GM23338 (cell line): Measurements from ENCODE around the gene C1orf216. TPM values are rescaled to one million over a fixed set of nuclear protein-coding genes. Genes with fewer than 3 reads are reported as not detected.

Source experiments
- ATAC-seq: fragments of 200-7000 bp; cut with Tn5 transposase; 3 replicates; pipeline ENCODE4 v1.9.1; 2020
- DNase-seq: peaks from one replicate; pipeline ENCODE4 v3.0.0-alpha.2; 2015; ENCODE audit warnings: low spot score
- H2AFZ ChIP-seq: fragments of 200-600 bp; sonication (generic); 2 replicates; pipeline ENCODE4 v1.8.0; 2016; ENCODE audit warnings: antibody characterized with exemption, mild to moderate bottlenecking, moderate library complexity
- H3F3A ChIP-seq: fragments of 200-600 bp; sonication (generic); replicated peaks from 2 replicates; pipeline ENCODE4 v1.8.0; 2017; ENCODE audit warnings: antibody characterized with exemption, mixed run types, low read depth
- H3K27ac ChIP-seq: fragments of 200-600 bp; sonication (generic); 2 replicates; pipeline ENCODE4 v1.6.1; 2016; ENCODE audit warnings: low read depth
- H3K27me3 ChIP-seq: fragments of 200-600 bp; sonication (generic); 2 replicates; pipeline ENCODE4 v1.8.0; 2016; ENCODE audit warnings: mild to moderate bottlenecking, mixed run types, moderate library complexity; ENCODE audit not compliant: insufficient read depth
- H3K36me3 ChIP-seq: fragments of 200-600 bp; sonication (generic); 2 replicates; pipeline ENCODE4 v1.8.0; 2016; ENCODE audit warnings: mild to moderate bottlenecking; ENCODE audit not compliant: insufficient read depth
- H3K4me1 ChIP-seq: fragments of 200-600 bp; sonication (generic); 2 replicates; pipeline ENCODE4 v1.8.0; 2016; ENCODE audit warnings: mild to moderate bottlenecking, moderate library complexity; ENCODE audit not compliant: insufficient read depth
- H3K4me2 ChIP-seq: fragments of 200-600 bp; sonication (generic); 2 replicates; pipeline ENCODE4 v1.7.1; 2017; ENCODE audit warnings: mixed run types
- H3K4me3 ChIP-seq: fragments of 200-600 bp; sonication (generic); 2 replicates; pipeline ENCODE4 v1.6.1; 2016; ENCODE audit warnings: mixed run types
- H3K79me2 ChIP-seq: fragments of 200-600 bp; sonication (generic); replicated peaks from 2 replicates; pipeline ENCODE4 v1.8.0; 2017; ENCODE audit warnings: mild to moderate bottlenecking; ENCODE audit not compliant: insufficient read depth
- H3K9me2 ChIP-seq: fragments of 200-600 bp; sonication (generic); 2 replicates; pipeline ENCODE4 v1.8.0; 2017; ENCODE audit not compliant: insufficient read depth
- H4K20me1 ChIP-seq: fragments of 200-600 bp; sonication (generic); replicated peaks from 2 replicates; pipeline ENCODE4 v1.8.0; 2017; ENCODE audit warnings: mild to moderate bottlenecking; ENCODE audit not compliant: insufficient read depth
- H3K27ac Mint-ChIP-seq: 2 replicates; pipeline ENCODE4 v1.8.0; 2020; ENCODE audit warnings: inconsistent platforms, mild to moderate bottlenecking, moderate library complexity, mixed read lengths
- H3K27me3 Mint-ChIP-seq: 3 replicates; pipeline ENCODE4 v1.8.0; 2022; ENCODE audit warnings: low read depth, mild to moderate bottlenecking, moderate library complexity, mixed read lengths, inconsistent platforms; ENCODE audit not compliant: insufficient read depth, poor library complexity
- H3K36me3 Mint-ChIP-seq: 3 replicates; pipeline ENCODE4 v1.8.0; 2021; ENCODE audit warnings: low read depth, mild to moderate bottlenecking, inconsistent platforms, moderate library complexity, mixed read lengths
- H3K4me1 Mint-ChIP-seq: 3 replicates; pipeline ENCODE4 v1.8.0; 2020; ENCODE audit warnings: mild to moderate bottlenecking, inconsistent platforms, mixed read lengths
- H3K4me3 Mint-ChIP-seq: 3 replicates; pipeline ENCODE4 v1.8.0; 2021; ENCODE audit warnings: moderate library complexity, mild to moderate bottlenecking, inconsistent platforms, mixed read lengths
- H3K9me3 Mint-ChIP-seq: 3 replicates; pipeline ENCODE4 v1.8.0; 2020; ENCODE audit warnings: moderate library complexity, mild to moderate bottlenecking, inconsistent platforms, mixed read lengths
- CREB1 ChIP-seq: fragments of 250-450 bp; sonication (Bioruptor Pico); IDR thresholded peaks from 2 replicates; pipeline ENCODE4 v1.5.0; 2020; ENCODE audit warnings: low read depth, mild to moderate bottlenecking, moderate library complexity
- EZH2phosphoT487 ChIP-seq: fragments of 200-600 bp; sonication (generic); IDR thresholded peaks from one replicate; pipeline ENCODE4 v1.8.1; 2018; ENCODE audit warnings: antibody characterized with exemption; ENCODE audit not compliant: unreplicated experiment
- NANOG ChIP-seq: IDR thresholded peaks from 2 replicates; pipeline ENCODE4 v1.6.1; 2016; ENCODE audit warnings: antibody characterized with exemption, borderline replicate concordance
- POLR2AphosphoS5 ChIP-seq: IDR thresholded peaks from 2 replicates; pipeline ENCODE4 v1.6.1; 2016; ENCODE audit warnings: antibody characterized with exemption, low read depth
- polyA plus RNA-seq: library from polyadenylated mRNA; unstranded; fragments of >200 nt; fragmentation: Nextera tagmentation; extraction: Ambion mirVana; gene quantifications from 2 replicates; pipeline ENCODE4 v1.2.1, GENCODE V29; 2016
- total RNA-seq: library from RNA; depleted of rRNA; stranded (reverse); fragments of >200 nt; shearing (Covaris generic); gene quantifications from 2 replicates; pipeline ENCODE4 v1.2.3, GENCODE V29; 2014
- TF ChIP-seq, protein P1 (sequence below), 2 experiments: fragments of 200-600 bp in 1 of 2; sonication (generic) in 1 of 2; conservative IDR thresholded peaks; 2 replicates each; pipeline versions ENCODE4 v1.5.1 to v1.6.1; 2016 to 2017; ENCODE audit warnings: antibody characterized with exemption in 2 of 2, low read depth in 2 of 2, mild to moderate bottlenecking in 2 of 2, moderate library complexity in 1 of 2
- TF ChIP-seq, protein P2 (sequence below): IDR thresholded peaks from 2 replicates; pipeline ENCODE4 v1.6.1; 2016; ENCODE audit warnings: antibody characterized with exemption
- TF ChIP-seq, protein P3 (sequence below): fragments of 250-450 bp; sonication (Bioruptor Pico); IDR thresholded peaks from 2 replicates; pipeline ENCODE4 v1.5.0; 2020; ENCODE audit warnings: mild to moderate bottlenecking, moderate library complexity

The C1orf216 gene
- total and polyA plus RNA-seq, 2 experiments from 2014 or later, result 4.7 to 21.5 TPM

DNA sequence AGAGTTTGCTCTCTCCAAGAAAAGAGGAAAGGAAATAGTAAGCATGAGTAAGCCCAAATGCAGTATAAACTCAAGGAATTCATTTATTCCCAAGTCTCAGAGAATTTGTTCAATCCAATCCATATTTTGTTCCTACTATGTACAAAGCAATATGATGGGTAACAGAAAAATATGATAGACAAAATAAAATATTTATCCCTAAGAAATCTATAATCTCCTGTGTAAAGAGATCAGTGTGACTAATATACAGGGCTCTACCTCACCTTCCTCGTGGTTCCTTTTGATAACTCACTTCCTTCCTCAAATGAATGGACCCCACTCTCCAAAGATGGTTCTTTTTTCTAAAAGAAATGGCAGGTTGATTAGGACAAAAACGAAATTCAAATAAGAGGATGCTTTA lies 43.5 kb upstream of the C1orf216 start:
- Histone ChIP-seq H4K20me1 (peaks cover 27% of the 10 kb centered on the region), H3K4me1 (no peaks in the 10 kb centered on the region), H3K4me3 (no peak overlapping the region), H2AFZ (no peak overlapping the region), H3K79me2 (peaks cover 41% of the 10 kb centered on the region), H3K27me3 (no peaks in the 10 kb centered on the region), H3K36me3 (peaks cover 28% of the 10 kb centered on the region), H3K27ac (no peak overlapping the region), H3K4me2 (no peak overlapping the region), H3F3A (no peaks in the 10 kb centered on the region), H3K9me2 (no peaks in the 10 kb centered on the region)
- DNase-seq, result no peak
- no peaks in the 10 kb centered on the region for H3K27me3 Mint-ChIP-seq
- H3K36me3 Mint-ChIP-seq, result peaks cover 49% of the 10 kb centered on the region
- no peaks in the 10 kb centered on the region for H3K4me1 Mint-ChIP-seq
- no peak overlapping the region for H3K27ac Mint-ChIP-seq
- H3K9me3 Mint-ChIP-seq, result no peaks in the 10 kb centered on the region
- no peak for ATAC-seq
- TF ChIP-seq, protein P1, sequence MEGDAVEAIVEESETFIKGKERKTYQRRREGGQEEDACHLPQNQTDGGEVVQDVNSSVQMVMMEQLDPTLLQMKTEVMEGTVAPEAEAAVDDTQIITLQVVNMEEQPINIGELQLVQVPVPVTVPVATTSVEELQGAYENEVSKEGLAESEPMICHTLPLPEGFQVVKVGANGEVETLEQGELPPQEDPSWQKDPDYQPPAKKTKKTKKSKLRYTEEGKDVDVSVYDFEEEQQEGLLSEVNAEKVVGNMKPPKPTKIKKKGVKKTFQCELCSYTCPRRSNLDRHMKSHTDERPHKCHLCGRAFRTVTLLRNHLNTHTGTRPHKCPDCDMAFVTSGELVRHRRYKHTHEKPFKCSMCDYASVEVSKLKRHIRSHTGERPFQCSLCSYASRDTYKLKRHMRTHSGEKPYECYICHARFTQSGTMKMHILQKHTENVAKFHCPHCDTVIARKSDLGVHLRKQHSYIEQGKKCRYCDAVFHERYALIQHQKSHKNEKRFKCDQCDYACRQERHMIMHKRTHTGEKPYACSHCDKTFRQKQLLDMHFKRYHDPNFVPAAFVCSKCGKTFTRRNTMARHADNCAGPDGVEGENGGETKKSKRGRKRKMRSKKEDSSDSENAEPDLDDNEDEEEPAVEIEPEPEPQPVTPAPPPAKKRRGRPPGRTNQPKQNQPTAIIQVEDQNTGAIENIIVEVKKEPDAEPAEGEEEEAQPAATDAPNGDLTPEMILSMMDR (conservative IDR thresholded peaks at IDR 0.05; ENCODE audit: low read depth in 2 of 2), result no peak
- TF ChIP-seq, protein P2, sequence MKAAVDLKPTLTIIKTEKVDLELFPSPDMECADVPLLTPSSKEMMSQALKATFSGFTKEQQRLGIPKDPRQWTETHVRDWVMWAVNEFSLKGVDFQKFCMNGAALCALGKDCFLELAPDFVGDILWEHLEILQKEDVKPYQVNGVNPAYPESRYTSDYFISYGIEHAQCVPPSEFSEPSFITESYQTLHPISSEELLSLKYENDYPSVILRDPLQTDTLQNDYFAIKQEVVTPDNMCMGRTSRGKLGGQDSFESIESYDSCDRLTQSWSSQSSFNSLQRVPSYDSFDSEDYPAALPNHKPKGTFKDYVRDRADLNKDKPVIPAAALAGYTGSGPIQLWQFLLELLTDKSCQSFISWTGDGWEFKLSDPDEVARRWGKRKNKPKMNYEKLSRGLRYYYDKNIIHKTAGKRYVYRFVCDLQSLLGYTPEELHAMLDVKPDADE, result no peak
- TF ChIP-seq NANOG, result no peak
- no peak for TF ChIP-seq POLR2AphosphoS5
- TF ChIP-seq CREB1 (CRISPR knock-in tag), result no peak
- TF ChIP-seq EZH2phosphoT487, result no peak
- TF ChIP-seq, protein P3, sequence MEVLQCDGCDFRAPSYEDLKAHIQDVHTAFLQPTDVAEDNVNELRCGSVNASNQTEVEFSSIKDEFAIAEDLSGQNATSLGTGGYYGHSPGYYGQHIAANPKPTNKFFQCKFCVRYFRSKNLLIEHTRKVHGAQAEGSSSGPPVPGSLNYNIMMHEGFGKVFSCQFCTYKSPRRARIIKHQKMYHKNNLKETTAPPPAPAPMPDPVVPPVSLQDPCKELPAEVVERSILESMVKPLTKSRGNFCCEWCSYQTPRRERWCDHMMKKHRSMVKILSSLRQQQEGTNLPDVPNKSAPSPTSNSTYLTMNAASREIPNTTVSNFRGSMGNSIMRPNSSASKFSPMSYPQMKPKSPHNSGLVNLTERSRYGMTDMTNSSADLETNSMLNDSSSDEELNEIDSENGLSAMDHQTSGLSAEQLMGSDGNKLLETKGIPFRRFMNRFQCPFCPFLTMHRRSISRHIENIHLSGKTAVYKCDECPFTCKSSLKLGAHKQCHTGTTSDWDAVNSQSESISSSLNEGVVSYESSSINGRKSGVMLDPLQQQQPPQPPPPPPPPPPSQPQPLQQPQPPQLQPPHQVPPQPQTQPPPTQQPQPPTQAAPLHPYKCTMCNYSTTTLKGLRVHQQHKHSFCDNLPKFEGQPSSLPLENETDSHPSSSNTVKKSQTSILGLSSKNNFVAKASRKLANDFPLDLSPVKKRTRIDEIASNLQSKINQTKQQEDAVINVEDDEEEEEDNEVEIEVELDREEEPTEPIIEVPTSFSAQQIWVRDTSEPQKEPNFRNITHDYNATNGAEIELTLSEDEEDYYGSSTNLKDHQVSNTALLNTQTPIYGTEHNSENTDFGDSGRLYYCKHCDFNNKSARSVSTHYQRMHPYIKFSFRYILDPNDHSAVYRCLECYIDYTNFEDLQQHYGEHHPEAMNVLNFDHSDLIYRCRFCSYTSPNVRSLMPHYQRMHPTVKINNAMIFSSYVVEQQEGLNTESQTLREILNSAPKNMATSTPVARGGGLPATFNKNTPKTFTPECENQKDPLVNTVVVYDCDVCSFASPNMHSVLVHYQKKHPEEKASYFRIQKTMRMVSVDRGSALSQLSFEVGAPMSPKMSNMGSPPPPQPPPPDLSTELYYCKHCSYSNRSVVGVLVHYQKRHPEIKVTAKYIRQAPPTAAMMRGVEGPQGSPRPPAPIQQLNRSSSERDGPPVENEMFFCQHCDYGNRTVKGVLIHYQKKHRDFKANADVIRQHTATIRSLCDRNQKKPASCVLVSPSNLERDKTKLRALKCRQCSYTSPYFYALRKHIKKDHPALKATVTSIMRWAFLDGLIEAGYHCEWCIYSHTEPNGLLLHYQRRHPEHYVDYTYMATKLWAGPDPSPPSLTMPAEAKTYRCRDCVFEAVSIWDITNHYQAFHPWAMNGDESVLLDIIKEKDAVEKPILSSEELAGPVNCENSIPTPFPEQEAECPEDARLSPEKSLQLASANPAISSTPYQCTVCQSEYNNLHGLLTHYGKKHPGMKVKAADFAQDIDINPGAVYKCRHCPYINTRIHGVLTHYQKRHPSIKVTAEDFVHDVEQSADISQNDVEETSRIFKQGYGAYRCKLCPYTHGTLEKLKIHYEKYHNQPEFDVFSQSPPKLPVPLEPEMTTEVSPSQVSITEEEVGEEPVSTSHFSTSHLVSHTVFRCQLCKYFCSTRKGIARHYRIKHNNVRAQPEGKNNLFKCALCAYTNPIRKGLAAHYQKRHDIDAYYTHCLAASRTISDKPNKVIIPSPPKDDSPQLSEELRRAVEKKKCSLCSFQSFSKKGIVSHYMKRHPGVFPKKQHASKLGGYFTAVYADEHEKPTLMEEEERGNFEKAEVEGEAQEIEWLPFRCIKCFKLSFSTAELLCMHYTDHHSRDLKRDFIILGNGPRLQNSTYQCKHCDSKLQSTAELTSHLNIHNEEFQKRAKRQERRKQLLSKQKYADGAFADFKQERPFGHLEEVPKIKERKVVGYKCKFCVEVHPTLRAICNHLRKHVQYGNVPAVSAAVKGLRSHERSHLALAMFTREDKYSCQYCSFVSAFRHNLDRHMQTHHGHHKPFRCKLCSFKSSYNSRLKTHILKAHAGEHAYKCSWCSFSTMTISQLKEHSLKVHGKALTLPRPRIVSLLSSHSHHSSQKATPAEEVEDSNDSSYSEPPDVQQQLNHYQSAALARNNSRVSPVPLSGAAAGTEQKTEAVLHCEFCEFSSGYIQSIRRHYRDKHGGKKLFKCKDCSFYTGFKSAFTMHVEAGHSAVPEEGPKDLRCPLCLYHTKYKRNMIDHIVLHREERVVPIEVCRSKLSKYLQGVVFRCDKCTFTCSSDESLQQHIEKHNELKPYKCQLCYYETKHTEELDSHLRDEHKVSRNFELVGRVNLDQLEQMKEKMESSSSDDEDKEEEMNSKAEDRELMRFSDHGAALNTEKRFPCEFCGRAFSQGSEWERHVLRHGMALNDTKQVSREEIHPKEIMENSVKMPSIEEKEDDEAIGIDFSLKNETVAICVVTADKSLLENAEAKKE (CRISPR knock-in tag), result no peak
- H3K4me3 Mint-ChIP-seq, result no peak overlapping the region
